ENCODE results near the gene AIMP2.
A peak's percentile ranks its signal among the peaks of the same experiment; 100 is the strongest.
"Not testable (repeated sequence)": the region's sequence is repeated elsewhere in the genome, so short reads cannot be mapped to it uniquely, and the experiment has no call there.

AIMP2 gene

DNA sequence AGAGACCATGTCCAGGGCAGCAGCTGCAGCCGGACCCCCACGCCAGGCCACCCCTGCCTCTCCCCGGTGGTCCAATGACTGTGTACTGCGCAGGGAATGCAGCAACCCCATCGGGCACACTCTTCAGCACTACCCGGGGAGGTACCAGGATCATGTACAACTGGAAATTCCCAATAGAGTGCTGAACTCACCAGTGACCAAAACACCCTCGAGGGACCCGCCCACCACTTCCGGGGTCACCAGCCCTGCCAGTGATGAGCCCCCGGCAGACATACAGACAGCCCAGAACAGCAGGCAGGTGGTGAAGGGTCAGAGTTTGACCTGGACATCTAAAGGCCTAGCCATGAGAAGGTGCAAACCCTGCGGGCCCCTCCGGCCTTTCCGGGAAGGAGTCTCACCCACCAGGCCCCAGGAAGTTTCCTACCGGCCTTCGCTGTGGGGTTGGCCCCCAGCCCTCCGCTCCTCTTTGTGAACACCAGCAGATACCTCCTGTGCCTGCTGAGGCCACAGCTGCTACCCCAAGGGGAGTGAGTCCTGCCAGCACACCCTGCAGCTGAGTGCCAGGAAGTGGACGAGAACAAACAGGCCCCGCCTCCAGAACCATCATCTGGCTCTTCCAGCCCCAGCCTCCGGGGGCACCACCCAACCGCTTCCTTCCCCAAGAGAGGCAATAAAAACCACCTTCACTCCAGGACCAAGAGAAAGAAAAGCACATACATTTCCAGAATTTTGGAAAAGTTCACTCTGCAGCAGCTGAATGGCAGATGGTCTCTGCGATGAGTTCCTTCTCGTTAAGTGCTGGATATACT is 17.1 kb downstream of the AIMP2 start:
- peak; percentile 24 to 35 for DNase-seq (ENCODE audit: low read depth in 2 of 2, low spot score in 1 of 2)

DNA sequence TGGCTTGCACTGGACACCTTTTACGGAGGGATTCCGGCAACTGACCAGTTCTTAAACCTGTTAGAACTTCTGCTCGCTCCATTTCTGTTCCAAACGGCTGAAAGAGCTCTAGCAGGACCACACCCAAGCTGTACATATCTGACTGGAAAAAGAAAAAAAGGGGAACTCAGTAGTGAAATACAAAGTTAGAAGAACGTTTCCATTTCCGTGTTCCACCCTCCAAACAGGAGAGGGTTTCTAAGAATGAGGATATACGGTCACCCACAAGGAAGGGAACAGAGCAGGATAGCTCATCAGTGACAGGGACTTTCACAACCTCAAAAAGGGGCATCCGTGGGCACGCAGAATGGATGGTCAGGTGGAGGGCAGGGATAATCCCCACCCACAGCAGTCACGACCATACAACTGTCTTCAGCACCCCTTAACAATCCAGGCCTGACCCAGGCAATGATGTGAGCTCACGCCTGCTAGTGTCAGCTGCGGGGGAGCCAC is 17.8 kb downstream of the AIMP2 start:
- DNase-seq (ENCODE audit: low read depth in 2 of 2, low spot score in 1 of 2), result no peak

DNA sequence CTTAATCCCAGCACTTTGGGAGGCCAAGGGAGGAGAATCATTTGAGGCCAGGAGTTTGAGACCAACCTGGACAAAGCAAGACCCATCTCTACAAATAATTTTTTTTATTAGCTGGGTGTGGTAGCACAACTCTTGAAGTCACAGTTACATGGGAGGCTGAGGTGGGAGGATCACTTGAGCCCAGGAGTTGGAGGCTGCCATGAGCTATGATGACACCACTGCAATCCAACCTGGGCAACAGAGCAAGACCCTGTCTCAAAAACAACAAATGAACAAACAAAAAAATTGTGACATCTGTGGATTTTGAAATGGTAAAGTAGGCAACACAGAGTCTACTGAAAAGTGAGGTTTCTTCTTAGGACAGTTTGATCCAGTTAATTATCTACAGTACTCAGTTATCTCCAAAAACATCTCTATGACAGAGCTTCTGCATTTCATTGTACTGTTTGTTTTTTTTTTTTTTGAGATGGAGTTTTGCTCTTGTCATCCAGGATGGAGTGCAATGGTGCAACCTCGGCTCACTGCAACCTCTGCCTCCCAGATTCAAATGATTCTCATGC is 18.8 kb downstream of the AIMP2 start:
- no peak for DNase-seq (ENCODE audit: low read depth in 2 of 2, low spot score in 1 of 2)

DNA sequence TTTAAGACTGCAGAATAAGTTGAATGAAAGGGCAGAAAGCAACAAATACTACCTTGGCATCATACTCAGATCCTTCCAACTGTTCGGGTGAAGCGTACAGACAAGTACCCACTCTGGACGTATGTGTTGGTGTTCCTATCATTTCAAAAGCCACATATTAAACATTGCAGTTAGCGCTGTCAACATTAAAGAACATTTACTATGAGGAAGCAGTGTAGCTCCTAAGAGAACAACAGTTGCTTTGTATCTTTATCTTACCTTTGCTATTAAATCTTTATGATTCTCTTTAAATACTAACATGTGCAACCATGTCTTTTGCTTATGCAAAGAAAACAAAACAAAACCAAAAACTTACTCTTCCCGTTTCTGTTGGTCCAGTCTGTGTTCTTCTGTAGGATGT is 19.5 kb downstream of the AIMP2 start:
- no peak for DNase-seq (ENCODE audit: low read depth in 2 of 2, low spot score in 1 of 2)

GRCh38 chr7:6030988-6031387 is 21.9 kb downstream of the AIMP2 start, which contains the start of gene ANKRD61:
TSS of gene ANKRD61 (plus strand) at chr7:6031376. CDS start at chr7:6031376, 0 bp downstream.
- DNase-seq (ENCODE audit: low read depth in 2 of 2, low spot score in 1 of 2), result no peak

DNA sequence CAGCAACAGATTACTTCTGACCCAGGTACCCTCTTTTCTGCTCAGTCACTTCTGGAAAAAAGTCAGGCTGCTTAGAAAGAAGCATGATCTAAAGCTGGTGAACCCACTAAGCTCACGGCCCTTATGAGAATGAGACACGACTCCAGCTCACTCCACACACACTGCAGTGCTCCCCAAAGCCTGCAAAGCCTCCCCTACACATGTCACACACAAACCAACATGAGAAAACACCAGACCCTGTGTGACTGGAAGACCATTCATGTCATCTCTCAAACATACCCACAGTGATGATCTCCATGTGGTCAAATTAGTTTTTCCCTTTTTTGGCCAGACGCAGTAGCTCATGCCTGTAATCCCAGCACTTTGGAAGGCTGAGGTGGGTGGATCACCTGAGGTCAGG is 22.5 kb downstream of the AIMP2 start:
- no peak for DNase-seq (ENCODE audit: low read depth in 2 of 2, low spot score in 1 of 2)

DNA sequence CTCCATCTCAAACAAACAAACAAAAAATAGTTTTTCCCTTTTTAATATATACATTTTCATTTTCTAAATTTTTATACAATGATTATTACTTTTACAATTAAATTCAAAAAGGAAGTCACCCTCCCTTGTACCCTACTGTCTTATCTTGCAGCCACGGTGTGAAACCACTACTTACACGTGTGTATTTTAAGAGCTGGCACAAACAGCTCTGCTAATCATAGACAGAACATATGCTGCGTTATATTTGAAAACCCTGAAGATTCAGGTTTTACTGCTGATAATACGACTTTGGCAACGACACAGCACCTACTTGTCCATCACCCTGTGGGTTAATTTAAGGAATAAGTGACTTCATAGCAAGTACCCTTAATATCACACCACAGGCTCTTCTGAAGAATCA is 23.1 kb downstream of the AIMP2 start:
- no peak for DNase-seq (ENCODE audit: low read depth in 2 of 2, low spot score in 1 of 2)

- DNase-seq (ENCODE audit: low read depth in 2 of 2, low spot score in 1 of 2), result no peak
Observed at GRCh38 chr7:6032641-6033040, 23.6 kb downstream of the AIMP2 start.

- DNase-seq (ENCODE audit: low read depth in 2 of 2, low spot score in 1 of 2), result no peak
Observed at GRCh38 chr7:6035165-6035564, 26.1 kb downstream of the AIMP2 start.

GRCh38 chr7:6035686-6036085 is 26.6 kb downstream of the AIMP2 start:
- DNase-seq (ENCODE audit: low read depth in 2 of 2, low spot score in 1 of 2), result no peak

DNA sequence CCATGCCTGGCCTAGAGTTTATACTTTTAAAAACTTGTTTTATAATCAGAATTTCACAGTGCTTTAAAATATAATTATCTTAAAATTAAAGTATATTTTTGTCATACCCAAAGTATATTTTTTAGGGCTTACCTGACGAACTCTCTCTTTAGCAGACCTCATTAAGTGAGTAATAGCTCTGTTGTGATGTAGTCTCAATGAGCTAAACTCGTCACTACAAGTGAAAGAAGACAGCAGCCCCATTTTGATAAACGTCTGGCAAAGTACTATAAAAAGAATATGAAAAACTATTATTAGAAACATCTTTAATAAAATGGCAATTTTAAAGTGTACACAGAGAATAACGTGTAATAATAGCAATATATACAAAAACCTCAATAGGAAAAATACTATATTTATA is 40.7 kb downstream of the AIMP2 start:
- DNase-seq (ENCODE audit: low read depth in 2 of 2, low spot score in 1 of 2), result no peak

DNA sequence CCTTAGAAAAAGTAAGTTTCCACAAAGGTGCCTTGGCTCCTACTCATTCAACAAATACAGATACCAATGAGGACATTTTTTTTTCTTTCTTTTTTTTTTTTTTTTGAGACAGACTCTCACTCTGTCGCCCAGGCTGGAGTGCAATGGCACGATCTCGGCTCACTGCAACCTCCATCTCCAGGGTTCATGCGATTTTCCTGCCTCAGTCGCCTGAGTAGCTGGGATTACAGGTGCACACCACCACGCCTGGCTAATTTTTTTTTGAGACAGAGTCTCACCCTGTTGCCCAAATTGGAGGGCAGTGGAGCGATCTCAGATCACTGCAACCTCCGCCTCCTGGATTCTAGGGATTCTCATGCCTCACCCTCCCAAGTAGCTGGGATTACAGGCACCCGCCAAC is 42.1 kb downstream of the AIMP2 start:
- DNase-seq (ENCODE audit: low read depth in 2 of 2, low spot score in 1 of 2), result not testable (repeated sequence)

DNA sequence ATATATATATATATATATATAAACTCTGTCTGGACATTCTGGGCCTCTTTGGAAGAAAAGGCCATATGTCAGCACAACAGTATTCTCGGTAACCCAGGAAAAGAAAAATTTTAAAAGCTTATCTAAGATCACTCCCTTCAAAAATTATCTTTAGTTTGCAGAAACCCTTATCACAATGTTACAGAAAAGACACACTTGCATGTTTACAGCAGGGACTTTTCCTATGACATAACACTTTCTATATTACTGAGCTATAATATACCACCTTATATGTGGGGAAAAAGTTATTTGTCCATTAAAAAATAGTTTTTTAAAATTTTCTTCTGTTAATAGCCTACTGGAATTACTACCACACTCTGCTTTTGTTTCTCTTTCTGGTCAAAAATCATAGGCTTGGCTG is 47.5 kb downstream of the AIMP2 start:
- DNase-seq (ENCODE audit: low read depth in 2 of 2, low spot score in 1 of 2), result no peak

GRCh38 chr7:6057316-6058129 is 48.5 kb downstream of the AIMP2 start:
- no peak for DNase-seq (ENCODE audit: low read depth in 2 of 2, low spot score in 1 of 2)

DNA sequence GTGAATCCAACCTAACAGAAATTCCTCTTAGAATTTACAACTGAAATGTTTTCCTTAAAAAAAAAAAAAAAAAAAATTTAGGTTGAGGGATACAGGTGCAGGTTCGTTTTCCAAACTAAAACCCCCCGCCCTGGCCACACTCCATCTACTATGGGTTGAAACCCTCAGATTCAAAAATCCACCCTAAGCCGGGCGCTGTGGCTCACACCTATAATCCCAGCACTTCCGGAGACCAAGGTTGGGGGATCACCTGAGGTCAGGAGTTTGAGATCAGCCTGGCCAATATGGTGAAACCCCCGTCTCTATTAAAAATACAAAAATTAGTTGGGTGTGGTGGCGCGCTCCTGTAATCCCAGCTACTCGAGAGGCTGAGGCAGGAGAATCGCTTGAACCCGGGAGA is 50.9 kb downstream of the AIMP2 start:
- not testable (repeated sequence) for DNase-seq (ENCODE audit: low read depth in 2 of 2, low spot score in 1 of 2)

- no peak for DNase-seq (ENCODE audit: low read depth in 2 of 2, low spot score in 1 of 2)
Observed at GRCh38 chr7:6071406-6071805, 62.3 kb downstream of the AIMP2 start.
